B cell (primary cell): ENCODE data around the gene MBP. TPM values are rescaled to one million over a fixed set of nuclear protein-coding genes. Genes with fewer than 3 reads are reported as not detected.
"Not testable (repeated sequence)": the region's sequence is repeated elsewhere in the genome, so short reads cannot be mapped to it uniquely, and the experiment has no call there.

Experiments
- ATAC-seq: fragments of 200-7000 bp; cut with Tn5 transposase; one replicate; pipeline ENCODE4 v1.10.0; 2021; ENCODE audit warnings: low read depth, mild to moderate bottlenecking, moderate number of reproducible peaks, moderate library complexity
- CTCF ChIA-PET: fragments of 350-600 bp; sonication (Branson Sonifier 250); formaldehyde crosslinking; loops from one replicate; lab custom pipeline; 2021; ENCODE audit warnings: antibody characterized with exemption, inconsistent platforms; lab: Charles Lee
- POLR2A ChIA-PET: fragments of 350-600 bp; sonication (Branson Sonifier 250); formaldehyde crosslinking; loops from one replicate; lab custom pipeline; 2021; ENCODE audit warnings: antibody characterized with exemption; lab: Charles Lee
- DNase-seq: peaks from one replicate; pipeline ENCODE4 v3.0.0; 2013
- H2AFZ ChIP-seq: 2 replicates; pipeline ENCODE4 v1.6.1; 2012; ENCODE audit warnings: mild to moderate bottlenecking, low read depth, low read length; ENCODE audit not compliant: insufficient read depth, poor library complexity, severe bottlenecking
- H3K27ac ChIP-seq, 2 donors: 1 replicate in 1 of 2; 2 replicates in 1 of 2; pipeline ENCODE4 v1.5.1; 2012 to 2013; ENCODE audit warnings: low read length in 2 of 2, mild to moderate bottlenecking in 2 of 2, moderate library complexity in 1 of 2
- H3K27me3 ChIP-seq, 4 experiments: fragments of 200-600 bp in 1 of 4; sonication (generic) in 1 of 4; replicated peaks in 1 of 4; 1 replicate in 2 of 4; 2 replicates in 2 of 4; pipeline versions ENCODE4 v1.6.1 to v1.7.0; 2013 to 2016; ENCODE audit warnings: low read length in 3 of 4, mild to moderate bottlenecking in 2 of 4, mixed read lengths in 1 of 4, moderate library complexity in 1 of 4; ENCODE audit not compliant: insufficient read depth in 4 of 4, control insufficient read depth in 3 of 4; ENCODE audit errors: control extremely low read depth in 1 of 4
- H3K36me3 ChIP-seq, 2 experiments: replicated peaks in 1 of 2; 1 replicate in 1 of 2; 2 replicates in 1 of 2; pipeline versions ENCODE4 v1.6.1 to v1.7.1; 2013; ENCODE audit warnings: low read length in 1 of 2; ENCODE audit not compliant: insufficient read depth in 2 of 2, control insufficient read depth in 1 of 2; ENCODE audit errors: control extremely low read depth in 1 of 2, extremely low read depth in 1 of 2
- H3K4me1 ChIP-seq, 2 donors: fragments of 200-600 bp in 1 of 2; sonication (generic) in 1 of 2; 1 replicate in 1 of 2; 2 replicates in 1 of 2; pipeline versions ENCODE4 v1.5.1 to v1.6.1; 2013 to 2017; ENCODE audit warnings: low read length in 2 of 2; ENCODE audit not compliant: control insufficient read depth in 2 of 2, insufficient read depth in 2 of 2
- H3K4me2 ChIP-seq: replicated peaks from 2 replicates; pipeline ENCODE3; 2012; ENCODE audit warnings: mild to moderate bottlenecking, low read depth, low read length; ENCODE audit not compliant: poor library complexity, severe bottlenecking
- H3K4me3 ChIP-seq, 5 experiments: fragments of 200-600 bp in 1 of 5; sonication (generic) in 1 of 5; 1 replicate in 3 of 5; 2 replicates in 2 of 5; pipeline versions ENCODE4 v1.5.1 to v1.7.0; 2011 to 2016; ENCODE audit warnings: low read length in 4 of 5, mild to moderate bottlenecking in 4 of 5, low read depth in 2 of 5, control low read depth in 1 of 5, moderate library complexity in 1 of 5; ENCODE audit not compliant: insufficient read depth in 1 of 5; ENCODE audit errors: control extremely low read depth in 1 of 5, extremely low read depth in 1 of 5
- H3K79me2 ChIP-seq: fragments of 200-600 bp; sonication (generic); one replicate; pipeline ENCODE4 v1.6.0; 2016; ENCODE audit warnings: low read length; ENCODE audit not compliant: control insufficient read depth, insufficient read depth
- H3K9ac ChIP-seq: fragments of 200-600 bp; sonication (generic); 2 replicates; pipeline ENCODE4 v1.6.1; 2017; ENCODE audit warnings: mild to moderate bottlenecking, low read length, moderate library complexity
- H3K9me3 ChIP-seq, 3 donors: one replicate each; pipeline versions ENCODE4 v1.6.1 to v1.7.1; 2013; ENCODE audit warnings: low read length in 2 of 3; ENCODE audit not compliant: control insufficient read depth in 2 of 3, insufficient read depth in 1 of 3; ENCODE audit errors: control extremely low read depth in 1 of 3
- H4K20me1 ChIP-seq: 2 replicates; pipeline ENCODE4 v1.6.0; 2012; ENCODE audit warnings: mild to moderate bottlenecking, low read length; ENCODE audit not compliant: insufficient read depth, control insufficient read depth, poor library complexity, severe bottlenecking
- H3K27ac Mint-ChIP-seq: one replicate; pipeline ENCODE4 v1.8.0; 2021; ENCODE audit warnings: mixed read lengths
- H3K27me3 Mint-ChIP-seq: one replicate; pipeline ENCODE4 v1.8.0; 2021; ENCODE audit warnings: mixed read lengths
- H3K4me1 Mint-ChIP-seq: one replicate; pipeline ENCODE4 v1.8.0; 2021; ENCODE audit warnings: mixed read lengths
- H3K4me3 Mint-ChIP-seq: one replicate; pipeline ENCODE4 v1.8.0; 2021; ENCODE audit warnings: mixed read lengths
- H3K9me3 Mint-ChIP-seq: one replicate; pipeline ENCODE4 v1.8.0; 2022; ENCODE audit warnings: mixed read lengths; ENCODE audit not compliant: insufficient read depth
- EZH2 ChIP-seq: IDR thresholded peaks from 2 replicates; pipeline ENCODE4 v1.6.1; 2012; ENCODE audit warnings: borderline replicate concordance, low read depth, mild to moderate bottlenecking, moderate library complexity, low read length; ENCODE audit not compliant: insufficient read depth, poor library complexity, severe bottlenecking
- WGBS: methylation state at CpG from one replicate; pipeline ENCODE4 v1.1.5; 2013; ENCODE audit warnings: missing lambda C conversion rate; ENCODE audit not compliant: insufficient coverage; 5-methylcytosine and 5-hydroxymethylcytosine counted together
- intact Hi-C: fragments of 100-400 bp; cut with micrococcal nuclease; formaldehyde crosslinking; loops from one replicate; pipeline ENCODE4 v1.10.0; 2022
- polyA plus RNA-seq: library from polyadenylated mRNA; depleted of rRNA; stranded (reverse); fragments of >200 nt; gene quantifications from 2 replicates; pipeline ENCODE4 v1.2.3, GENCODE V29; 2012
- total RNA-seq, 2 donors: library from RNA; stranded (reverse); fragments of 120-200 nt in 1 of 2; gene quantifications; 1 replicate in 1 of 2; 2 replicates in 1 of 2; pipeline versions ENCODE4 v1.2.3 to v1.2.4, GENCODE V29; 2013 to 2022

MBP gene
- total and polyA plus RNA-seq, 2 donors (not counting 1 experiment from before 2014, with no cell fraction given) = 30.1 to 192 TPM

- Histone ChIP-seq H3K9me3 (no peaks in the 10 kb centered on the region), H3K4me3 (no peak overlapping the region), H3K36me3 (peaks cover 3 to 44% of the 10 kb centered on the region in 2 experiments), H3K4me2 (no peak overlapping the region), H3K4me1 (peaks cover 0 to 10% of the 10 kb centered on the region in 2 donors), H4K20me1 (peaks cover 24% of the 10 kb centered on the region), H3K27ac (no peak overlapping the region), H3K79me2 (peaks cover 36% of the 10 kb centered on the region), H2AFZ (no peak overlapping the region), H3K27me3 (no peaks in the 10 kb centered on the region), H3K9ac (no peak overlapping the region)
- 95% methylated on average over 9 of the region's 9 CpGs for WGBS
- no peak overlapping the region for H3K4me3 Mint-ChIP-seq
- ATAC-seq = no peak
- H3K4me1 Mint-ChIP-seq = peaks cover 2% of the 10 kb centered on the region
- DNase-seq = no peak
- ChIA-PET POLR2A (no interaction called here), CTCF (no interaction called here)
- H3K27ac Mint-ChIP-seq = no peak overlapping the region
- no peak for TF ChIP-seq EZH2
- intact Hi-C loops = no loop called here
- H3K9me3 Mint-ChIP-seq = no peaks in the 10 kb centered on the region
- H3K27me3 Mint-ChIP-seq = no peaks in the 10 kb centered on the region
Measured at GRCh38 chr18:77019641-77020040, 112.9 kb downstream of the MBP start.

DNA sequence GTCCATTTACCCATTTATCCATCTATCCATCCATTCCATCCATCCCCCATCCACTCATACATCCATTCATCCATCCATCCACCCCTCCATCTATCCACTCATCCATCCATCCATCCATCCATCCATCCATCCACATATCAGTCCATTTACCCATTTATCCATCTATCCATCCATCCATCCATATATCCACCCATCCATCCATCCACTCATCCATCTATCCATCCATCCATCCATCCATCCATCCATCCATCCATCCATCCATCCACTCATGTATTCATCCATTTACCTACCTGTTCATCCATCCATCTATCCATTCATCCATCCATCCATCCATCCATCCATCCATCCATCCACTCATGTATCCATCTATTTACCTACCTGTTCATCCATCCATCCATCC lies 113.9 kb downstream of the MBP start:
- H3K4me1 ChIP-seq, ATAC-seq, H3K27me3 Mint-ChIP-seq, H3K27me3 ChIP-seq, H3K9me3 Mint-ChIP-seq, intact Hi-C loops, H3K4me3 Mint-ChIP-seq, H3K4me2 ChIP-seq, CTCF ChIA-PET, H3K9me3 ChIP-seq, H3K4me1 Mint-ChIP-seq, H3K9ac ChIP-seq, H2AFZ ChIP-seq, POLR2A ChIA-PET, H3K4me3 ChIP-seq, H3K27ac ChIP-seq, H3K27ac Mint-ChIP-seq, DNase-seq: not testable (repeated sequence)
- Histone ChIP-seq H3K79me2 (peaks cover 41% of the 10 kb centered on the region), H4K20me1 (peaks cover 32% of the 10 kb centered on the region), H3K36me3 (peaks cover 4 to 46% of the 10 kb centered on the region in 2 experiments)
